ENCODE data around the gene ASH1L.
"Not testable (repeated sequence)": the region's sequence is repeated elsewhere in the genome, so short reads cannot be mapped to it uniquely, and the experiment has no call there.

ASH1L gene

GRCh38 chr1:155329980-155330598, 232.5 kb downstream of the ASH1L start:
- DNase-seq (ENCODE audit: low read depth, low spot score): no peak

- DNase-seq (ENCODE audit: low read depth, low spot score): not testable (repeated sequence)
These were observed 233.7 kb downstream of the ASH1L start for GRCh38 chr1:155328856-155329255.

GRCh38 chr1:155327981-155328380, 234.6 kb downstream of the ASH1L start:
- DNase-seq (ENCODE audit: low read depth, low spot score): no peak

GRCh38 chr1:155326631-155327037, 236.0 kb downstream of the ASH1L start:
- no peak for DNase-seq (ENCODE audit: low read depth, low spot score)

- no peak for DNase-seq (ENCODE audit: low read depth, low spot score)
These were observed 236.5 kb downstream of the ASH1L start for GRCh38 chr1:155326020-155326526.

GRCh38 chr1:155325603-155325893, 237.1 kb downstream of the ASH1L start:
- DNase-seq (ENCODE audit: low read depth, low spot score): no peak

GRCh38 chr1:155324717-155325602, 237.6 kb downstream of the ASH1L start:
- peak; percentile 83 for DNase-seq (ENCODE audit: low read depth, low spot score)

GRCh38 chr1:155324037-155324716, 238.4 kb downstream of the ASH1L start:
- peak; percentile 96 for DNase-seq (ENCODE audit: low read depth, low spot score)

GRCh38 chr1:155323729-155324036, 238.9 kb downstream of the ASH1L start:
- peak; percentile 90 for DNase-seq (ENCODE audit: low read depth, low spot score)

- DNase-seq (ENCODE audit: low read depth, low spot score): peak; percentile 97
These were observed 239.5 kb downstream of the ASH1L start for GRCh38 chr1:155322953-155323728.

- DNase-seq (ENCODE audit: low read depth, low spot score): peak; percentile 32
These were observed 240.0 kb downstream of the ASH1L start for GRCh38 chr1:155322571-155322952.

GRCh38 chr1:155321639-155322503, 240.7 kb downstream of the ASH1L start:
- peak; percentile 34 for DNase-seq (ENCODE audit: low read depth, low spot score)

- DNase-seq (ENCODE audit: low read depth, low spot score): peak; percentile 82
These were observed 241.7 kb downstream of the ASH1L start, which contains the start of gene RUSC1 for GRCh38 chr1:155320661-155321617. Gene RUSC1 (plus strand): TSS chr1:155320894. CDS start chr1:155321774, 880 bp downstream.

GRCh38 chr1:155320252-155320651, 242.4 kb downstream of the ASH1L start:
- no peak for DNase-seq (ENCODE audit: low read depth, low spot score)

- DNase-seq (ENCODE audit: low read depth, low spot score): no peak
These were observed 243.1 kb downstream of the ASH1L start for GRCh38 chr1:155319536-155319935.

GRCh38 chr1:155318082-155318481, 244.5 kb downstream of the ASH1L start:
- no peak for DNase-seq (ENCODE audit: low read depth, low spot score)

GRCh38 chr1:155316922-155317321, 245.7 kb downstream of the ASH1L start:
- DNase-seq (ENCODE audit: low read depth, low spot score): no peak

- no peak for DNase-seq (ENCODE audit: low read depth, low spot score)
These were observed 249.3 kb downstream of the ASH1L start for GRCh38 chr1:155313261-155313660.

- peak; percentile 49 for DNase-seq (ENCODE audit: low read depth, low spot score)
These were observed 253.1 kb downstream of the ASH1L start for GRCh38 chr1:155309423-155310021.

Data from ELF-1 (cell line).